IMR-90 (cell line): ENCODE data around the gene CKS1B. TPM values are rescaled to one million over a fixed set of nuclear protein-coding genes. Genes with fewer than 3 reads are reported as not detected.

Source experiments
- ATAC-seq: fragments of 200-7000 bp; cut with Tn5 transposase; 2 replicates; pipeline ENCODE4 v1.9.1; 2020; ENCODE audit warnings: low read depth, mild to moderate bottlenecking, moderate library complexity
- BruUV-seq: library from RNA; stranded (reverse); fragments of 400-500 nt; replicated peaks from 2 replicates; lab custom pipeline; 2021; lab: Mats Ljungman, UMichigan
- CTCF ChIA-PET: fragments of 300-600 bp; formaldehyde crosslinking; extraction: SDS; loops from one replicate; lab custom pipeline; 2021; ENCODE audit warnings: antibody characterized with exemption; lab: Yijun Ruan, JAX
- POLR2A ChIA-PET: fragments of 300-600 bp; sonication (Branson Sonifier 250); formaldehyde crosslinking; loops from one replicate; lab custom pipeline; 2022; ENCODE audit warnings: antibody characterized with exemption; ENCODE audit not compliant: unreplicated experiment; lab: Charles Lee
- DNase-seq: peaks from one replicate; pipeline ENCODE4 v3.0.0; 2013
- H2AFZ ChIP-seq: replicated peaks from 2 replicates; pipeline ENCODE3; 2013; ENCODE audit warnings: low read length, mild to moderate bottlenecking; ENCODE audit not compliant: poor library complexity
- H2AK5ac ChIP-seq: 2 replicates; pipeline ENCODE4 v1.6.1; 2013; ENCODE audit warnings: low read depth, low read length, inconsistent platforms
- H2AK9ac ChIP-seq: replicated peaks from 2 replicates; pipeline ENCODE3; 2013; ENCODE audit warnings: mild to moderate bottlenecking, low read depth, low read length, moderate library complexity; ENCODE audit not compliant: poor library complexity
- H2BK120ac ChIP-seq: 2 replicates; pipeline ENCODE4 v1.6.1; 2013; ENCODE audit warnings: low read depth, low read length, inconsistent platforms
- H2BK15ac ChIP-seq: 3 replicates; pipeline ENCODE4 v1.6.1; 2013; ENCODE audit warnings: low read depth, low read length, inconsistent platforms
- H2BK20ac ChIP-seq: 2 replicates; pipeline ENCODE4 v1.6.1; 2013; ENCODE audit warnings: low read depth, mild to moderate bottlenecking, inconsistent platforms, low read length, moderate library complexity
- H2BK5ac ChIP-seq: 2 replicates; pipeline ENCODE4 v1.6.1; 2013; ENCODE audit warnings: mild to moderate bottlenecking, low read depth, low read length, inconsistent platforms; ENCODE audit not compliant: poor library complexity, severe bottlenecking
- H3K14ac ChIP-seq: replicated peaks from 2 replicates; pipeline ENCODE4 v1.6.1; 2013; ENCODE audit warnings: low read depth, low read length, inconsistent platforms
- H3K18ac ChIP-seq: 2 replicates; pipeline ENCODE4 v1.6.1; 2013; ENCODE audit warnings: low read depth, low read length, control low read depth
- H3K23ac ChIP-seq: 2 replicates; pipeline ENCODE4 v1.6.1; 2013; ENCODE audit warnings: low read depth, low read length, inconsistent platforms
- H3K27ac ChIP-seq: 2 replicates; pipeline ENCODE4 v1.5.1; 2013; ENCODE audit warnings: mild to moderate bottlenecking, control low read depth, low read length; ENCODE audit not compliant: insufficient read depth
- H3K27me3 ChIP-seq: 2 replicates; pipeline ENCODE4 v1.6.1; 2013; ENCODE audit warnings: low read length; ENCODE audit not compliant: control insufficient read depth, insufficient read depth
- H3K36me3 ChIP-seq: 2 replicates; pipeline ENCODE4 v1.6.1; 2013; ENCODE audit warnings: low read length, mixed read lengths; ENCODE audit not compliant: control insufficient read depth, insufficient read depth
- H3K4ac ChIP-seq: 2 replicates; pipeline ENCODE4 v1.6.1; 2013; ENCODE audit warnings: low read depth, low read length, inconsistent platforms
- H3K4me1 ChIP-seq: 2 replicates; pipeline ENCODE4 v1.6.1; 2013; ENCODE audit warnings: low read length, mixed read lengths; ENCODE audit not compliant: control insufficient read depth, insufficient read depth
- H3K4me2 ChIP-seq: 2 replicates; pipeline ENCODE4 v1.6.1; 2013; ENCODE audit warnings: low read depth, mild to moderate bottlenecking, control low read depth, low read length, moderate library complexity
- H3K4me3 ChIP-seq: 2 replicates; pipeline ENCODE4 v1.5.1; 2013; ENCODE audit warnings: low read depth, mild to moderate bottlenecking, control low read depth, low read length, moderate library complexity; ENCODE audit not compliant: insufficient read depth
- H3K56ac ChIP-seq: 2 replicates; pipeline ENCODE4 v1.6.1; 2013; ENCODE audit warnings: low read length, inconsistent platforms; ENCODE audit not compliant: insufficient read depth; ENCODE audit errors: extremely low read depth
- H3K79me1 ChIP-seq, 2 experiments: 2 replicates each; pipeline ENCODE4 v1.6.1; 2013; ENCODE audit warnings: low read length in 2 of 2, inconsistent platforms in 1 of 2, low read depth in 1 of 2
- H3K9ac ChIP-seq: 2 replicates; pipeline ENCODE4 v1.6.1; 2013; ENCODE audit warnings: low read depth, low read length, control low read depth
- H3K9me1 ChIP-seq: 2 replicates; pipeline ENCODE4 v1.6.1; 2013; ENCODE audit warnings: low read length, inconsistent platforms; ENCODE audit not compliant: insufficient read depth
- H3K9me3 ChIP-seq: 2 replicates; pipeline ENCODE4 v1.6.1; 2013; ENCODE audit warnings: low read length; ENCODE audit not compliant: control insufficient read depth, insufficient read depth
- H4K20me1 ChIP-seq: 2 replicates; pipeline ENCODE4 v1.6.1; 2013; ENCODE audit warnings: low read length, inconsistent platforms; ENCODE audit not compliant: insufficient read depth
- H4K5ac ChIP-seq: 2 replicates; pipeline ENCODE4 v1.6.1; 2013; ENCODE audit warnings: mild to moderate bottlenecking, low read depth, low read length, control low read depth
- H4K8ac ChIP-seq, 2 experiments: 2 replicates each; pipeline ENCODE4 v1.6.1; 2013; ENCODE audit warnings: low read depth in 2 of 2, low read length in 2 of 2, control low read depth in 1 of 2, inconsistent platforms in 1 of 2
- H4K91ac ChIP-seq: 2 replicates; pipeline ENCODE4 v1.6.1; 2013; ENCODE audit warnings: low read depth, low read length, inconsistent platforms; ENCODE audit not compliant: insufficient read depth
- BHLHE40 ChIP-seq: fragments of 150-350 bp; IDR thresholded peaks from 2 replicates; pipeline ENCODE4 v1.6.1; 2016; ENCODE audit warnings: mild to moderate bottlenecking, low read depth, low read length
- CEBPB ChIP-seq: IDR thresholded peaks from 2 replicates; pipeline ENCODE4 v1.6.1; 2012; ENCODE audit warnings: low read depth, low read length, improper control_type of control experiment
- CHD1 ChIP-seq: IDR thresholded peaks from 2 replicates; pipeline ENCODE4 v1.6.1; 2012; ENCODE audit warnings: low read depth, low read length, improper control_type of control experiment
- FOS ChIP-seq: fragments of 150-350 bp; IDR thresholded peaks from 2 replicates; pipeline ENCODE4 v1.6.1; 2016; ENCODE audit warnings: low read depth, low read length
- MAZ ChIP-seq: IDR thresholded peaks from 2 replicates; pipeline ENCODE4 v1.6.1; 2012; ENCODE audit warnings: low read depth, mild to moderate bottlenecking, low read length, improper control_type of control experiment, moderate library complexity, borderline replicate concordance
- MXI1 ChIP-seq: IDR thresholded peaks from 2 replicates; pipeline ENCODE4 v1.6.1; 2012; ENCODE audit warnings: low read depth, mild to moderate bottlenecking, low read length, moderate library complexity, borderline replicate concordance
- NFE2L2 ChIP-seq: fragments of 150-350 bp; IDR thresholded peaks from 2 replicates; pipeline ENCODE4 v1.6.1; 2016; ENCODE audit warnings: low read depth, mild to moderate bottlenecking, low read length
- POLR2A ChIP-seq: IDR thresholded peaks from 2 replicates; pipeline ENCODE4 v1.6.1; 2012; ENCODE audit warnings: mild to moderate bottlenecking, low read depth, low read length
- RAD21 ChIP-seq: IDR thresholded peaks from 2 replicates; pipeline ENCODE4 v1.6.1; 2012; ENCODE audit warnings: low read length, improper control_type of control experiment
- RCOR1 ChIP-seq: IDR thresholded peaks from 2 replicates; pipeline ENCODE4 v1.6.1; 2012; ENCODE audit warnings: mild to moderate bottlenecking, low read length, improper control_type of control experiment; ENCODE audit not compliant: insufficient replicate concordance
- SMC3 ChIP-seq: fragments of 150-350 bp; IDR thresholded peaks from 2 replicates; pipeline ENCODE4 v1.6.1; 2016; ENCODE audit warnings: low read depth, mild to moderate bottlenecking, antibody characterized with exemption, low read length, moderate library complexity
- WGBS, 2 experiments: methylation state at CpG; one replicate each; pipeline versions ENCODE4 v1.1.5 to v1.1.7; 2013; ENCODE audit warnings: missing lambda C conversion rate in 2 of 2; ENCODE audit not compliant: insufficient read length in 1 of 2; ENCODE audit errors: extremely low coverage in 2 of 2; 5-methylcytosine and 5-hydroxymethylcytosine counted together
- dilution Hi-C: fragments of 300-500 bp; cut with HindIII; formaldehyde crosslinking; loops from one replicate; pipeline ENCODE4 v1.14.3; 2018; ENCODE audit warnings: low sequenced_read_pairs; ENCODE audit not compliant: unreplicated experiment
- in situ Hi-C: fragments of 300-500 bp; cut with MboI; formaldehyde crosslinking; loops from 3 replicates; pipeline ENCODE4 v1.14.3; 2019; ENCODE audit warnings: low sequenced_read_pairs, inconsistent platforms, mixed read lengths
- intact Hi-C: fragments of 100-400 bp; cut with micrococcal nuclease; formaldehyde crosslinking; loops from 2 replicates; pipeline ENCODE4 v1.10.0; 2022
- polyA plus RNA-seq, 3 experiments: library from polyadenylated mRNA; depleted of rRNA; stranded (reverse); fragments of >200 nt; gene quantifications; 2 replicates each; pipeline ENCODE4 v1.2.3, GENCODE V29; 2012; ENCODE audit warnings: low replicate concordance in 1 of 3
- total RNA-seq: library from RNA; depleted of rRNA; stranded (reverse); fragments of >200 nt; gene quantifications from 2 replicates; pipeline ENCODE4 v1.2.3, GENCODE V29; 2012
- TF ChIP-seq, protein P1 (sequence below): fragments of 150-350 bp; IDR thresholded peaks from 2 replicates; pipeline ENCODE4 v1.6.1; 2017; ENCODE audit warnings: mild to moderate bottlenecking, antibody characterized with exemption, low read length, low read depth
- TF ChIP-seq, protein P2 (sequence below): conservative IDR thresholded peaks from 2 replicates; pipeline ENCODE4 v1.5.1; 2012; ENCODE audit warnings: mild to moderate bottlenecking, low read depth, low read length, improper control_type of control experiment
- TF ChIP-seq, protein P3 (sequence below): fragments of 150-350 bp; IDR thresholded peaks from 2 replicates; pipeline ENCODE4 v1.6.1; 2016; ENCODE audit warnings: low read depth, mild to moderate bottlenecking, low read length, moderate library complexity, borderline replicate concordance

Gene CKS1B
- total and polyA plus RNA-seq, 2 of the 4 experiments (the other 2 are of a cell fraction), result 140 to 195 TPM

DNA sequence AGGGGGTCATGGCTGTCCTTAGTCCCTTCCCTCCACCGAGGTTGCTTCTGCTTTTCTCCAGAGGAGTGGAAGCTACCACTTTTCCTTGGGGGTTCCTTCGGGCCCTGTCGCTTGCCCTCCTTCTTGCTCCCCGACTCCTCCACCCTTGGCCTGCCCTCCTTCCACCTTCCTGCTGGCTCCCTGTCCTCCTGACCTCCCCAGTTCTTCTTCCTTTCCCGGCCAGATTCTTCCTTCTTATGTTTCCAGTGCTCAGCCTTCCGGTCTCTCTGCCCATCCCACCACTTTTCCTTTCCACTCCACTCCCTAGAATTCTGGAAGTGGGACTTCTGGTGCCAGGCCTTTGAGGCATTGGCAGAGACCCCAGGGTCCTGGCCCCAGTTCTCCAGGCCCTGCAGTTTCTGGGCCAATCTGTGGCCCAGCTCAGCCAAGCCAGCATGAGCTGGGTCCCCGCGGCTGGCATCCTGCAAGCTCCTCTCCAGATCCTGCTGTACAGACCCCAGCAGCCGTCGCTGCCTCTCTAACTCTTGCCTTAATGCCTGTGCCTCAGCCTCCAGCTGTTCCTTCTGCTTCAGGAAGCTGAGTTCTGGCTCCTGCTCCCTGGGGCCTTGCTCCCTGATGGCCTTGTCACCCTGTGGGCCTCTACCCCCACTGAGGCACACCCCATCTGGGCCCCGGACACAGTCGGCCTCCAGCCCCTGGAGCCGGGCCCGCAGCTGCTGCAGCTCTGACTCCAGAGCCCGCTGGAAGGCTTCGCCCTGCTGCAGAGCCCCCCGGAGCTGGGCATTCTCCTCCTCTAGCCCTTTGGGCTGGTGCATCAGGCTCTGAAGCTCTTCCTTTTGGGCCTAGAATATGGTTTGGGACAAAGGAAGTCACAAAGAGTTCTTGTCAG is 28.3 kb upstream of the CKS1B start:
- Histone ChIP-seq H3K9me1 (no peaks in the 10 kb centered on the region), H2BK120ac (no peak overlapping the region), H4K91ac (no peak overlapping the region), H3K27me3 (no peaks in the 10 kb centered on the region), H3K4me1 (no peaks in the 10 kb centered on the region; the same call in 1 of the 2 replicates), H4K5ac (no peak overlapping the region), H3K23ac (no peak overlapping the region), H2AK9ac (no peak overlapping the region), H2AFZ (no peak overlapping the region), H3K9me3 (no peaks in the 10 kb centered on the region), H3K18ac (no peak overlapping the region), H3K9ac (no peak overlapping the region), H3K4me2 (no peak overlapping the region), H4K20me1 (no peaks in the 10 kb centered on the region; the same call in 1 of the 2 replicates), H3K4me3 (no peak overlapping the region), H3K56ac (no peak overlapping the region), H2BK5ac (no peak overlapping the region), H2BK15ac (no peak overlapping the region), H3K4ac (no peak overlapping the region), H4K8ac (no peak overlapping the region), H3K27ac (no peak overlapping the region), H3K36me3 (peaks cover 43% of the 10 kb centered on the region), H2BK20ac (no peak overlapping the region), H3K14ac (no peak overlapping the region), H2AK5ac (no peak overlapping the region), H3K79me1 (no peaks in the 10 kb centered on the region; a peak in 1 of 4 replicates)
- CTCF ChIA-PET, result no interaction called here
- DNase-seq (no peak), ATAC-seq (no peak)
- no TSS peak for BruUV-seq
- 78% methylated on average over 3 of the region's 17 CpGs; no CpG with 5 or more reads in 1 of the 2 experiments for WGBS, 2 experiments
- dilution Hi-C loops, result no loop called here
- in situ Hi-C loops, result no loop called here
- POLR2A ChIA-PET, result no interaction called here
- no peak for TF ChIP-seq FOS
- no peak for TF ChIP-seq CHD1
- TF ChIP-seq SMC3, result no peak
- TF ChIP-seq MAZ, result no peak
- TF ChIP-seq, protein P1, sequence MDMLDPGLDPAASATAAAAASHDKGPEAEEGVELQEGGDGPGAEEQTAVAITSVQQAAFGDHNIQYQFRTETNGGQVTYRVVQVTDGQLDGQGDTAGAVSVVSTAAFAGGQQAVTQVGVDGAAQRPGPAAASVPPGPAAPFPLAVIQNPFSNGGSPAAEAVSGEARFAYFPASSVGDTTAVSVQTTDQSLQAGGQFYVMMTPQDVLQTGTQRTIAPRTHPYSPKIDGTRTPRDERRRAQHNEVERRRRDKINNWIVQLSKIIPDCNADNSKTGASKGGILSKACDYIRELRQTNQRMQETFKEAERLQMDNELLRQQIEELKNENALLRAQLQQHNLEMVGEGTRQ, result no peak
- TF ChIP-seq CEBPB, result no peak
- TF ChIP-seq BHLHE40, result no peak
- TF ChIP-seq RCOR1, result no peak
- TF ChIP-seq, protein P2, sequence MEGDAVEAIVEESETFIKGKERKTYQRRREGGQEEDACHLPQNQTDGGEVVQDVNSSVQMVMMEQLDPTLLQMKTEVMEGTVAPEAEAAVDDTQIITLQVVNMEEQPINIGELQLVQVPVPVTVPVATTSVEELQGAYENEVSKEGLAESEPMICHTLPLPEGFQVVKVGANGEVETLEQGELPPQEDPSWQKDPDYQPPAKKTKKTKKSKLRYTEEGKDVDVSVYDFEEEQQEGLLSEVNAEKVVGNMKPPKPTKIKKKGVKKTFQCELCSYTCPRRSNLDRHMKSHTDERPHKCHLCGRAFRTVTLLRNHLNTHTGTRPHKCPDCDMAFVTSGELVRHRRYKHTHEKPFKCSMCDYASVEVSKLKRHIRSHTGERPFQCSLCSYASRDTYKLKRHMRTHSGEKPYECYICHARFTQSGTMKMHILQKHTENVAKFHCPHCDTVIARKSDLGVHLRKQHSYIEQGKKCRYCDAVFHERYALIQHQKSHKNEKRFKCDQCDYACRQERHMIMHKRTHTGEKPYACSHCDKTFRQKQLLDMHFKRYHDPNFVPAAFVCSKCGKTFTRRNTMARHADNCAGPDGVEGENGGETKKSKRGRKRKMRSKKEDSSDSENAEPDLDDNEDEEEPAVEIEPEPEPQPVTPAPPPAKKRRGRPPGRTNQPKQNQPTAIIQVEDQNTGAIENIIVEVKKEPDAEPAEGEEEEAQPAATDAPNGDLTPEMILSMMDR, result no peak
- TF ChIP-seq NFE2L2, result no peak
- TF ChIP-seq, protein P3, sequence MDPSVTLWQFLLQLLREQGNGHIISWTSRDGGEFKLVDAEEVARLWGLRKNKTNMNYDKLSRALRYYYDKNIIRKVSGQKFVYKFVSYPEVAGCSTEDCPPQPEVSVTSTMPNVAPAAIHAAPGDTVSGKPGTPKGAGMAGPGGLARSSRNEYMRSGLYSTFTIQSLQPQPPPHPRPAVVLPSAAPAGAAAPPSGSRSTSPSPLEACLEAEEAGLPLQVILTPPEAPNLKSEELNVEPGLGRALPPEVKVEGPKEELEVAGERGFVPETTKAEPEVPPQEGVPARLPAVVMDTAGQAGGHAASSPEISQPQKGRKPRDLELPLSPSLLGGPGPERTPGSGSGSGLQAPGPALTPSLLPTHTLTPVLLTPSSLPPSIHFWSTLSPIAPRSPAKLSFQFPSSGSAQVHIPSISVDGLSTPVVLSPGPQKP, result no peak
- TF ChIP-seq RAD21, result no peak
- TF ChIP-seq POLR2A, result no peak
- no peak for TF ChIP-seq MXI1
- intact Hi-C loops, result no loop called here
